ENCODE data around the gene ZC3HAV1L.

- TF ChIP-seq NFIC (IDR thresholded peaks at IDR 0.05; ENCODE audit: low read depth, low read length) (no peak), EP300 (IDR thresholded peaks at IDR 0.05; ENCODE audit: borderline replicate concordance in 1 of 2, control insufficient read depth in 1 of 2, low read depth in 2 of 2, low read length in 2 of 2) (no peak), CBX3 (IDR thresholded peaks at IDR 0.05; ENCODE audit: borderline replicate concordance, low read depth) (no peak), REST (IDR thresholded peaks at IDR 0.05; ENCODE audit: low read depth, low read length) (no peak), STAT3 (IDR thresholded peaks at IDR 0.05; ENCODE audit: low read depth, low read length) (no peak), EZH2 (IDR thresholded peaks at IDR 0.05; ENCODE audit: borderline replicate concordance, control insufficient read depth, low read depth, low read length) (no peak)
- TF ChIP-seq, protein P1, sequence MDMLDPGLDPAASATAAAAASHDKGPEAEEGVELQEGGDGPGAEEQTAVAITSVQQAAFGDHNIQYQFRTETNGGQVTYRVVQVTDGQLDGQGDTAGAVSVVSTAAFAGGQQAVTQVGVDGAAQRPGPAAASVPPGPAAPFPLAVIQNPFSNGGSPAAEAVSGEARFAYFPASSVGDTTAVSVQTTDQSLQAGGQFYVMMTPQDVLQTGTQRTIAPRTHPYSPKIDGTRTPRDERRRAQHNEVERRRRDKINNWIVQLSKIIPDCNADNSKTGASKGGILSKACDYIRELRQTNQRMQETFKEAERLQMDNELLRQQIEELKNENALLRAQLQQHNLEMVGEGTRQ (IDR thresholded peaks at IDR 0.05; ENCODE audit: borderline replicate concordance, low read depth, low read length) = no peak
- TF ChIP-seq, protein P2, sequence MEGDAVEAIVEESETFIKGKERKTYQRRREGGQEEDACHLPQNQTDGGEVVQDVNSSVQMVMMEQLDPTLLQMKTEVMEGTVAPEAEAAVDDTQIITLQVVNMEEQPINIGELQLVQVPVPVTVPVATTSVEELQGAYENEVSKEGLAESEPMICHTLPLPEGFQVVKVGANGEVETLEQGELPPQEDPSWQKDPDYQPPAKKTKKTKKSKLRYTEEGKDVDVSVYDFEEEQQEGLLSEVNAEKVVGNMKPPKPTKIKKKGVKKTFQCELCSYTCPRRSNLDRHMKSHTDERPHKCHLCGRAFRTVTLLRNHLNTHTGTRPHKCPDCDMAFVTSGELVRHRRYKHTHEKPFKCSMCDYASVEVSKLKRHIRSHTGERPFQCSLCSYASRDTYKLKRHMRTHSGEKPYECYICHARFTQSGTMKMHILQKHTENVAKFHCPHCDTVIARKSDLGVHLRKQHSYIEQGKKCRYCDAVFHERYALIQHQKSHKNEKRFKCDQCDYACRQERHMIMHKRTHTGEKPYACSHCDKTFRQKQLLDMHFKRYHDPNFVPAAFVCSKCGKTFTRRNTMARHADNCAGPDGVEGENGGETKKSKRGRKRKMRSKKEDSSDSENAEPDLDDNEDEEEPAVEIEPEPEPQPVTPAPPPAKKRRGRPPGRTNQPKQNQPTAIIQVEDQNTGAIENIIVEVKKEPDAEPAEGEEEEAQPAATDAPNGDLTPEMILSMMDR (IDR thresholded peaks at IDR 0.05 in 2 of 3, conservative IDR thresholded peaks at IDR 0.05 in 1 of 3; ENCODE audit: control insufficient read depth in 2 of 3, extremely low read depth in 1 of 3, insufficient read depth in 1 of 3, low read depth in 3 of 3, low read length in 3 of 3) = no peak
Observed at GRCh38 chr7:139044813-139045794, 9.3 kb upstream of the ZC3HAV1L start.
